ENCODE data around the gene GNPAT.

Gene GNPAT

GRCh38 chr1:231240883-231241735 lies at the start of gene GNPAT:
Gene GNPAT, plus strand, starts transcription at chr1:231241212. Its CDS starts 167 bp downstream, at chr1:231241379.
- ATAC-seq (peak; percentile 99), DNase-seq (ENCODE audit: low spot score in 2 of 2) (peak; percentile 89 to 96)
- no peaks in the 10 kb centered on the region for H3K9me3 Mint-ChIP-seq
- H3K27ac Mint-ChIP-seq = peak within 1 kb of the TSS; percentile 98
- peaks cover 48% of the 10 kb centered on the region for H3K4me1 Mint-ChIP-seq
- peak within 1 kb of the TSS; percentile 95 for H3K4me3 Mint-ChIP-seq
- H3K36me3 Mint-ChIP-seq = peaks cover 59% of the 10 kb centered on the region

- Mint-ChIP-seq H3K9me3 (no peaks in the 10 kb centered on the region), H3K4me3 (no peak overlapping the region), H3K4me1 (no peaks in the 10 kb centered on the region), H3K27ac (no peak overlapping the region), H3K36me3 (no peaks in the 10 kb centered on the region)
- DNase-seq (ENCODE audit: low spot score in 2 of 2) (no peak), ATAC-seq (no peak)
Measured at GRCh38 chr1:231192620-231193163, 48.3 kb upstream of the GNPAT start.

- Mint-ChIP-seq H3K4me3 (no peak overlapping the region), H3K36me3 (no peaks in the 10 kb centered on the region), H3K4me1 (no peaks in the 10 kb centered on the region), H3K9me3 (no peaks in the 10 kb centered on the region), H3K27ac (no peak overlapping the region)
- no peak for DNase-seq (ENCODE audit: low spot score in 2 of 2)
- ATAC-seq = no peak
Measured at GRCh38 chr1:231193710-231194340, 47.2 kb upstream of the GNPAT start.

DNA sequence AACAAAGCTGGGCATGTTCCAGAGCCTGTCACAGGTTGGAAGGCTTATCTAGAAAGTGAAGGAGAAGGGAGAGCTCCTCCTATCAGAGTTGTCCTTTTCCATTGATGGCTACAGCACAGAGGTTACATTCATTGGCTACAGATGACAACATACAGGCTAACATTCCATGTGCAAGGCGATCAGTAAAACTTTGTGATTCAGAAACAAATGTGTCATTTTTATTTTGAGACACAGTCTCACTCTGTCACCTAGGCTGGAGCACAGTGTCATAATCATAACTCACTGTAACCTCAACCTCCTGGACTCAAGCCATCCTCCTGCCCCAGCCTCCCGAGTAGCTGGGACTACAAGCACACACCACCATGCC lies 46.6 kb upstream of the GNPAT start:
- Mint-ChIP-seq H3K36me3 (no peaks in the 10 kb centered on the region), H3K4me3 (no peak overlapping the region), H3K4me1 (no peaks in the 10 kb centered on the region), H3K9me3 (no peaks in the 10 kb centered on the region), H3K27ac (no peak overlapping the region)
- DNase-seq (ENCODE audit: low spot score in 2 of 2) (no peak), ATAC-seq (no peak)

GRCh38 chr1:231194843-231195516 lies 46.0 kb upstream of the GNPAT start:
- Mint-ChIP-seq H3K4me1 (no peaks in the 10 kb centered on the region), H3K4me3 (no peak overlapping the region), H3K36me3 (no peaks in the 10 kb centered on the region), H3K9me3 (no peaks in the 10 kb centered on the region), H3K27ac (no peak overlapping the region)
- ATAC-seq (no peak), DNase-seq (ENCODE audit: low spot score in 2 of 2) (no peak)

- Mint-ChIP-seq H3K4me3 (no peak overlapping the region), H3K36me3 (no peaks in the 10 kb centered on the region), H3K4me1 (no peaks in the 10 kb centered on the region), H3K27ac (no peak overlapping the region), H3K9me3 (no peaks in the 10 kb centered on the region)
- no peak for DNase-seq (ENCODE audit: low spot score in 2 of 2)
- no peak for ATAC-seq
Measured at GRCh38 chr1:231196307-231196706, 44.7 kb upstream of the GNPAT start.

- Mint-ChIP-seq H3K4me3 (no peak overlapping the region), H3K9me3 (no peaks in the 10 kb centered on the region), H3K36me3 (no peaks in the 10 kb centered on the region), H3K27ac (no peak overlapping the region), H3K4me1 (peaks cover 4% of the 10 kb centered on the region)
- ATAC-seq (no peak), DNase-seq (ENCODE audit: low spot score in 2 of 2) (no peak)
Measured at GRCh38 chr1:231196728-231197127, 44.3 kb upstream of the GNPAT start.

DNA sequence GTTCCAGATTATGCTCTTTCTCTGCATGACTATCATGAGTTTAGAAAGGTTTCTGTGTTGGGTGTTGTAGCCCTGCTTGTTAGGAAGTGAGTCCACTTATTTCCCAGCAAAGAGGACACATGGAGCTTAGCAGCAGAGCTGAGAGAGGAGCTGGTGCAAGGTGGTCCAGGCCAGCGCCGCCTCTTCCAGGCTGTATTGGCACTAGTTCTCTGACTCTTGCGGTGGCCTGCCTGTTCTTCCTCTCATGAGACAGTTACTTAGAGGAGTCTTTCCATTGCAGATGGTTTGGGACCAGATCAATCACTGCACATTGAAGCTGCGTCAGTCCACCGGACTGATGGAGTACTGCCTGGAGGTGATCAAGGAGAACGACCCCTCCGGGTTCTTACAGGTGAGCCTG lies 41.1 kb upstream of the GNPAT start:
- no peak overlapping the region for H3K27ac Mint-ChIP-seq
- peaks cover 8% of the 10 kb centered on the region for H3K4me1 Mint-ChIP-seq
- ATAC-seq (no peak), DNase-seq (ENCODE audit: low spot score in 2 of 2) (no peak)
- no peaks in the 10 kb centered on the region for H3K9me3 Mint-ChIP-seq
- H3K36me3 Mint-ChIP-seq = no peaks in the 10 kb centered on the region
- no peak overlapping the region for H3K4me3 Mint-ChIP-seq

DNA sequence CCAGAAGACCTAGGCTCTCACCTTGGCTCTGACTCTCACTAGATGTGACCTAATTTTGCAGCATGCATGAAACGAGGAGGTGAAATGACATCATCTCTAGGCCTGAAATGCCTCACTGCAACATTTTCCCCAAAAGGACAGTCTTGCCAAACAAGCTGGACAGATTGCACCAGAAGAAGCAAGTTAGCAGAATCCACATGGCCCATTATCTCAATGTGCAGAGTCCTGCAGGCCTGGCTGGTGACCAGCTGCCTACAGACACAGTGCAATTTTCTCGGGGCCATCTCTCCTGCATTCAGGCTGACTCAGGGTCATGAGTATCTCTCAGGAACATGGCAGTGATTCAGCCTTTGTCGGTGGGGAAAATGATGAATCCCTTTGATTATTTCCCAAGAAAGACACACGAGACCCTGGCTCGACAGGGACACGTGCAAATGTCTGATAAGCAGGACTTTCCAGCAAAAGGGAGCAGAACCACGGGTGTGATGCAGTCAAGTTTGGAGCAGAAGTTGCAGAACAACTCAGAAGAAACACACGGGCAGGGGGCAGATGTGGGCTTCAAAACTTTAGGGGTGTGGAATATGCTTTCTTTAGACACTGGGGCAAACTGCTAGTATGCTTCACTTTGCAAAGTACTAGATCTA lies 40.5 kb upstream of the GNPAT start:
- Mint-ChIP-seq H3K27ac (no peak overlapping the region), H3K36me3 (no peaks in the 10 kb centered on the region), H3K4me1 (peaks cover 8% of the 10 kb centered on the region), H3K9me3 (no peaks in the 10 kb centered on the region), H3K4me3 (no peak overlapping the region)
- no peak for DNase-seq (ENCODE audit: low spot score in 2 of 2)
- no peak for ATAC-seq

DNA sequence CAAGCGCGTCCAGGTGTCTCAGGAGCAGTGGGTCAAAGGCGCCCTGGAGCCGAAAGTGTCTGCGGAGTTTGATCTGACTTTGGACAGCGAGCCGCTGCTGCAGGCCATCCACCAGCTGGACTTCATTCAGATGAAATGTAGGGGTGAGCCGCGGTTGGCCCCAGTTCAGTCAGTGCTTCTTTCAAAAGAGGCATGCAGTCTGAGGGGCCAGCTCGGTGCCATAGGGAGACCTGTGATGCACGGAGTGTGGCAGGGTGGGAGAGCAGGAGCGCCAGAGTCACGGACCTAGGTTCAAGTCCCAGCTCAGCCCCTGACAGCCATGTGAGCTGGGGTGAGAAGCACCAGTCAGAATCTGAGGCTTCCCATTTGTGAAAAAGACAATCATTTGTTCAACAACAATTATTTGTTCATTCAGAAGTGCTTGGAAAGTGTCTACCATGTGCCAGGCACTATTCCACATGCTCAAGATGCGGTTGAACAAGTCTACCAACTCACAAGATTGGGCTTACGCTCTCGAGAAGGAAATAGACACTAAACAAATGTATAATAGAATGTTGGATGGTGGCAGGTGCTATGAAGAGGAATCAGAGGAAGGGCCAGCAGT lies 39.5 kb upstream of the GNPAT start:
- Mint-ChIP-seq H3K4me3 (no peak overlapping the region), H3K4me1 (peaks cover 8% of the 10 kb centered on the region), H3K36me3 (no peaks in the 10 kb centered on the region), H3K9me3 (no peaks in the 10 kb centered on the region), H3K27ac (no peak overlapping the region)
- DNase-seq (ENCODE audit: low spot score in 2 of 2) (no peak), ATAC-seq (no peak)

DNA sequence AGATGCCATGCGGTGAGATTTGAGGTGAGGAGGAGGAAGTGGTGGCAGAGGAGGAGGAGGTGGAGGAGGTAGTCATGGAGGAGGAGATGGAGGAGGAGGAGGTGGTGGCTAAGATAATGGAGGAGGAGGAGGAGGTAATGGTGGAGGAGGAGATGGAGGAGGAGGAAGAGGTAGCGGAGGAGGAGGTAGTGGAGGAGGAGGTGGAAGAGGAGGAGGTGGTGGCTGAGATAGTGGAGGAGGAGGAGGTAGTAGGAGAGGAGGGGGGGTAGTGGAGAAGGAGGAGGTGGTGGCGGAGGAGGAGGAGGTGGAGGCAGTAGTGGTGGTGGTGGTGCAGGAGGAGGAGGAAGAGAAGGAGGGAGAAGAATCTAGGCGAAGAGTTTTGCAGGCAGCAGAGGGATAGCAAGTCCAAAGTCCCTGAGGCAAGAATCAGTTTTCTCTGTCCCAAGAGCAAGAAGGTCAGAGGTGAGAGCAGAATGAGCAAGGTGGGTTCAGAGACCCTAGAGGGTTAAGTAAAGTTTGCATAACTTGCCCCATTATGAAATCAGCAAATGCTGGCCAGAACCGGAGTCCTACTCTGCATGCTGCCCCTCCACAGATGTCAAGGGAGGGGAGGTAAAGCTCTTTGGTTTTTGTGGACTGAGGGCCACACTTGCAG lies 38.9 kb upstream of the GNPAT start:
- no peak overlapping the region for H3K4me3 Mint-ChIP-seq
- ATAC-seq = peak; percentile 20
- peaks cover 8% of the 10 kb centered on the region for H3K4me1 Mint-ChIP-seq
- no peaks in the 10 kb centered on the region for H3K36me3 Mint-ChIP-seq
- H3K27ac Mint-ChIP-seq = no peak overlapping the region
- H3K9me3 Mint-ChIP-seq = no peaks in the 10 kb centered on the region
- DNase-seq (ENCODE audit: low spot score in 2 of 2) = no peak

- no peak for ATAC-seq
- DNase-seq (ENCODE audit: low spot score in 2 of 2) = no peak
- H3K4me1 Mint-ChIP-seq = peaks cover 8% of the 10 kb centered on the region
- no peak overlapping the region for H3K4me3 Mint-ChIP-seq
- H3K9me3 Mint-ChIP-seq = no peaks in the 10 kb centered on the region
- H3K36me3 Mint-ChIP-seq = no peaks in the 10 kb centered on the region
- no peak overlapping the region for H3K27ac Mint-ChIP-seq
Measured at GRCh38 chr1:231203259-231204057, 37.6 kb upstream of the GNPAT start.

GRCh38 chr1:231206856-231207255 lies 34.2 kb upstream of the GNPAT start:
- Mint-ChIP-seq H3K9me3 (no peaks in the 10 kb centered on the region), H3K36me3 (no peaks in the 10 kb centered on the region), H3K4me1 (peaks cover 12% of the 10 kb centered on the region), H3K4me3 (no peak overlapping the region), H3K27ac (no peak overlapping the region)
- DNase-seq (ENCODE audit: low spot score in 2 of 2) (no peak), ATAC-seq (no peak)

GRCh38 chr1:231207437-231207836 lies 33.6 kb upstream of the GNPAT start:
- DNase-seq (ENCODE audit: low spot score in 2 of 2) = no peak
- no peak overlapping the region for H3K4me3 Mint-ChIP-seq
- peaks cover 9% of the 10 kb centered on the region for H3K4me1 Mint-ChIP-seq
- no peak overlapping the region for H3K27ac Mint-ChIP-seq
- ATAC-seq = no peak
- no peaks in the 10 kb centered on the region for H3K9me3 Mint-ChIP-seq
- no peaks in the 10 kb centered on the region for H3K36me3 Mint-ChIP-seq

Measured in stimulated activated effector memory CD8-positive, alpha-beta T cell treated with anti-CD3 and anti-CD28 coated beads, Interleukin-12 subunit alpha, Interleukin-12 subunit beta, amount 100 ng/mL, for 72 hours (primary cell).